Endothelial cell of umbilical vein (primary cell): ENCODE results near the gene NAT10. TPM values are rescaled to one million over a fixed set of nuclear protein-coding genes. Genes with fewer than 3 reads are reported as not detected.
"Not testable (repeated sequence)": the region's sequence is repeated elsewhere in the genome, so short reads cannot be mapped to it uniquely, and the experiment has no call there.

Experiments used
- BruUV-seq: library from RNA; stranded (reverse); fragments of 400-500 nt; replicated peaks from 2 replicates; lab custom pipeline; 2021; lab: Mats Ljungman, UMichigan
- CTCF ChIA-PET: fragments of 300-600, 350-600 bp; sonication (Branson Sonifier 250); formaldehyde crosslinking; loops from one replicate; lab custom pipeline; 2021; ENCODE audit warnings: antibody characterized with exemption, inconsistent platforms; lab: Charles Lee
- POLR2A ChIA-PET: fragments of 300-600, 350-600 bp; sonication (Branson Sonifier 250); formaldehyde crosslinking; loops from one replicate; lab custom pipeline; 2021; ENCODE audit warnings: antibody characterized with exemption, inconsistent platforms; lab: Charles Lee
- DNase-seq: peaks from one replicate; pipeline ENCODE4 v3.0.0-alpha.2; 2011; ENCODE audit warnings: low read depth, low spot score
- FAIRE-seq: peaks from 2 replicates; lab custom pipeline; 2011; peaks lifted over from hg19 to GRCh38; lab: Jason Lieb, UNC
- H2AFZ ChIP-seq: 2 replicates; pipeline ENCODE4 v1.6.0; 2012; ENCODE audit warnings: low read depth, low read length, control low read depth, inconsistent platforms
- H3K27ac ChIP-seq: 2 replicates; pipeline ENCODE4 v1.5.1; 2011; ENCODE audit warnings: low read depth, mild to moderate bottlenecking, control low read depth, low read length, moderate library complexity; ENCODE audit not compliant: insufficient read depth
- H3K27me3 ChIP-seq, 2 experiments: 2 replicates each; pipeline versions ENCODE4 v1.6.0 to v1.6.1; 2011; ENCODE audit warnings: low read length in 2 of 2, mixed read lengths in 1 of 2; ENCODE audit not compliant: control insufficient read depth in 2 of 2, insufficient read depth in 2 of 2
- H3K36me3 ChIP-seq, 2 experiments: 2 replicates in 1 of 2; 3 replicates in 1 of 2; pipeline ENCODE4 v1.5.1; 2011; ENCODE audit warnings: low read length in 2 of 2, mild to moderate bottlenecking in 1 of 2, moderate library complexity in 1 of 2; ENCODE audit not compliant: control insufficient read depth in 2 of 2, insufficient read depth in 2 of 2; ENCODE audit errors: extremely low read depth in 1 of 2
- H3K4me1 ChIP-seq: 3 replicates; pipeline ENCODE4 v1.5.1; 2011; ENCODE audit warnings: mild to moderate bottlenecking, low read length; ENCODE audit not compliant: control insufficient read depth, insufficient read depth; ENCODE audit errors: extremely low read depth
- H3K4me2 ChIP-seq: 2 replicates; pipeline ENCODE4 v1.6.1; 2011; ENCODE audit warnings: low read length, control low read depth, mixed read lengths; ENCODE audit not compliant: insufficient read depth
- H3K4me3 ChIP-seq, 3 experiments: fragments of 200-600 bp in 1 of 3; sonication (generic), shearing (Covaris generic) in 1 of 3; replicated peaks in 1 of 3; 2 replicates each; pipeline ENCODE4 v1.5.1; 2011 to 2016; ENCODE audit warnings: control low read depth in 3 of 3, low read length in 3 of 3, mild to moderate bottlenecking in 2 of 3, inconsistent platforms in 1 of 3, low read depth in 1 of 3, moderate library complexity in 1 of 3; ENCODE audit not compliant: insufficient read depth in 1 of 3
- H3K79me2 ChIP-seq: 2 replicates; pipeline ENCODE4 v1.6.0; 2012; ENCODE audit warnings: low read length, inconsistent platforms; ENCODE audit not compliant: control insufficient read depth, insufficient read depth
- H3K9ac ChIP-seq: replicated peaks from 2 replicates; pipeline ENCODE3; 2011; ENCODE audit warnings: low read length, control low read depth; ENCODE audit not compliant: insufficient read depth; ENCODE audit errors: extremely low read depth
- H3K9me1 ChIP-seq: replicated peaks from 3 replicates; pipeline ENCODE4 v1.6.0; 2011; ENCODE audit warnings: mild to moderate bottlenecking, low read length; ENCODE audit not compliant: control insufficient read depth, insufficient read depth; ENCODE audit errors: extremely low read depth
- H3K9me3 ChIP-seq: replicated peaks from 2 replicates; pipeline ENCODE4 v1.5.1; 2012; ENCODE audit warnings: low read length, inconsistent platforms; ENCODE audit not compliant: control insufficient read depth, insufficient read depth
- H4K20me1 ChIP-seq: replicated peaks from 2 replicates; pipeline ENCODE3; 2011; ENCODE audit warnings: mild to moderate bottlenecking, low read length; ENCODE audit not compliant: control insufficient read depth, insufficient read depth; ENCODE audit errors: extremely low read depth
- EZH2 ChIP-seq: IDR thresholded peaks from 2 replicates; pipeline ENCODE4 v1.6.1; 2012; ENCODE audit warnings: borderline replicate concordance, low read depth, mild to moderate bottlenecking, moderate library complexity, low read length, inconsistent platforms; ENCODE audit not compliant: severe bottlenecking
- JUN ChIP-seq: IDR thresholded peaks from 2 replicates; pipeline ENCODE4 v1.6.1; 2011; ENCODE audit warnings: borderline replicate concordance, low read depth; ENCODE audit not compliant: insufficient read length, insufficient read depth
- MAX ChIP-seq: IDR thresholded peaks from 2 replicates; pipeline ENCODE4 v1.6.1; 2011; ENCODE audit not compliant: insufficient read depth, insufficient read length
- MYC ChIP-seq: IDR thresholded peaks from one replicate; pipeline ENCODE4 v1.6.1; 2011; ENCODE audit warnings: mild to moderate bottlenecking, low read depth, low read length
- POLR2AphosphoS5 ChIP-seq: IDR thresholded peaks from 2 replicates; pipeline ENCODE4 v1.6.1; 2012; ENCODE audit warnings: low read depth, mild to moderate bottlenecking, control low read depth, low read length, moderate library complexity; ENCODE audit not compliant: insufficient read depth
- dilution Hi-C: fragments of 300-500 bp; cut with MboI; formaldehyde crosslinking; loops from one replicate; pipeline ENCODE4 v1.15.0; 2019; ENCODE audit warnings: low sequenced_read_pairs; ENCODE audit not compliant: extremely low pct_ligation_motif_present
- intact Hi-C: fragments of 100-400 bp; cut with micrococcal nuclease; formaldehyde crosslinking; loops from one replicate; pipeline ENCODE4 v1.10.0; 2022
- polyA plus RNA-seq, 4 experiments: library from polyadenylated mRNA; depleted of rRNA in 3 of 4; stranded (reverse) in 3 of 4; unstranded in 1 of 4; fragments of >200 nt; gene quantifications; 2 replicates each; pipeline versions ENCODE4 v1.2.1 to v1.2.3, GENCODE V29; 2011 to 2012; ENCODE audit warnings: missing spikeins in 1 of 4
- total RNA-seq: library from RNA; stranded (reverse); gene quantifications from 2 replicates; pipeline ENCODE4 v1.2.3, GENCODE V29; 2021

NAT10 gene
- total and polyA plus RNA-seq, 2 donors (not counting 3 experiments of a cell fraction or from before 2014, with no cell fraction given) = 32.0 to 57.6 TPM

DNA sequence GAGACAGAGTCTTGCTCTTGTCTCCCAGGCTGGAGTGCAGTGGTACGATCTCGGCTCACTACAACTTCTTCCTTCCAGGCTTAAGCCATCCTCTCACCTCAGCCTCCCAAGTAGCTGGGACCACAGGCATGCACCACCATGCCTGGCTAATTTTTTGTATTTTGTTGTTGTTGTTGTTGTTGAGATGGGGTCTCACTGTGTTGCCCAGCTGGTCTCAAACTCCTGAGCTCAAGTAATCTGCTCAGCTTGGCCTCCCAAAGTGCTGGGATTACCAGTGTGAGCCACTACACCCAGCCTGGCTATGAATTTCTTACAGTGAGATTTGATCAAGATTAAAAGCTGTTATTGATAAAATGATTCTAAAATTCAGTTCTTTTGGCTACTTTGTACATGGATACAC, 10.5 kb upstream of the NAT10 start:
- H2AFZ ChIP-seq, FAIRE-seq, H3K4me3 ChIP-seq, POLR2A ChIA-PET, BruUV-seq, H3K9ac ChIP-seq, H3K27ac ChIP-seq, H3K9me1 ChIP-seq, DNase-seq, H3K4me2 ChIP-seq, H3K27me3 ChIP-seq, H3K4me1 ChIP-seq, dilution Hi-C loops, H3K9me3 ChIP-seq, intact Hi-C loops, H4K20me1 ChIP-seq: not testable (repeated sequence)
- CTCF ChIA-PET = interaction anchor here (1.3 kb wide), 1 partner anchor 9 kb away, joined by 4 read pairs; no protein-coding TSS in a partner anchor
- peaks cover 12% of the 10 kb centered on the region for H3K79me2 ChIP-seq
- peaks cover 36 to 46% of the 10 kb centered on the region in 2 experiments for H3K36me3 ChIP-seq

DNA sequence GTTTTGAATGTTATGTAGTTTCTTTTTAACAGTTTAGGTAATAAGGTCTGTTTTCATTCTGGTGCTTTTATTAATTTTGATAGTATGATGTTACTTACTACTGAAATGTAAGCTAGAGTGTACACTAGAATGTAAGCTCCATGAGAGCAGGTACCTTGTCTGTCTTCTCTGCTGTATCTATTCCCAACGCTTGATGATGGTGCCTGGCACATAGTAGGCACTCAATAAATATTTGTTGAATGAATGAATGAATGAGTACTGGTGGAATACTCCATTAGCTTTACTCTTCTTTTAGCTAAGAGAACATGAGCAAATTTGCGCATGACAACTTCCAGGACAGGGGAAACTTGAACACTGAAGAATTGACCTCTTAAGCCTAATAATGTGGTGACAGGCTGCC, 6.6 kb upstream of the NAT10 start:
- TF ChIP-seq POLR2AphosphoS5 = no peak
- no peak for TF ChIP-seq EZH2
- no peak for TF ChIP-seq MAX
- TF ChIP-seq MYC = no peak
- TF ChIP-seq JUN = no peak
- no peaks in the 10 kb centered on the region for H3K9me3 ChIP-seq
- no TSS peak for BruUV-seq
- dilution Hi-C loops = no loop called here
- no peak for FAIRE-seq
- no peak overlapping the region for H3K4me3 ChIP-seq
- H3K79me2 ChIP-seq = peaks cover 3% of the 10 kb centered on the region
- intact Hi-C loops = no loop called here
- no peaks in the 10 kb centered on the region for H3K27me3 ChIP-seq
- H4K20me1 ChIP-seq = no peaks in the 10 kb centered on the region
- H2AFZ ChIP-seq = no peak overlapping the region
- ChIA-PET CTCF (interaction anchor here (1.3 to 1.5 kb wide), 4 partner anchors 8 to 39 kb away, joined by 3 to 5 read pairs (median 4); no protein-coding TSS in a partner anchor), POLR2A (no interaction called here)
- H3K4me1 ChIP-seq = no peaks in the 10 kb centered on the region
- no peak for DNase-seq
- H3K9me1 ChIP-seq = no peaks in the 10 kb centered on the region
- no peak overlapping the region for H3K4me2 ChIP-seq
- H3K36me3 ChIP-seq = peaks cover 23 to 27% of the 10 kb centered on the region in 2 experiments
- no peak overlapping the region for H3K9ac ChIP-seq
- H3K27ac ChIP-seq = no peak overlapping the region
